ENCODE data around the gene EXOC4.
A peak's percentile ranks its signal among the peaks of the same experiment; 100 is the strongest.

Gene EXOC4

DNA sequence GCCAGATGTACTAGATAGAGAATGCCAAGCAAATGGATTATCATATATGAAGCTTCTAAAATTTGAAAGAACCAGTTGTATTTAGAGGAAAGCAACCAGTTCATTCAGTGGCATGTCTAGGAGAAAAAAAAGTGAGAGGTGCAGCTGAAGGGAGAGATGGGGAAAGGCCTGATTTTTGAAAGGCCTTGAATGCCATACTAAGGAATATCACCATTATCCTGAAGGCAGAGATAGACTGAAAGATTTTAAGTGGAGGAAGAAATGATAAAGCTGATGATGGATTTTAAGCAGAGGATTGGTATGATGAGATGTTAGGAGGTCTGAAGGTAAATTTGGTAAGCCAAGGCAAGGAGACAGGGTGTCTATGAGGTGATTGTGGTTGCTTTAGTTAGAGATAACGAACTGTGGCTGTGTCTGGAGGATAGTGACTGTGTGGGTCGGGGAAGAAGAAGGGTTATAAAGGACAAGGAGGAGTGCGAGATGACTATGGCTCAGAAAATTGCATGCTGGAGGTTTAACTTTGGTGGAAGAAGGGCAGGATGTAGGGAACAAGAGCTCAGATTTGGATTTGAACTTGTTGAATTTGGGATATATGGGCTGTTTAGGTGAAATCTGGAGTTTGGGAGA is 330.8 kb downstream of the EXOC4 start:
- DNase-seq = no peak

DNA sequence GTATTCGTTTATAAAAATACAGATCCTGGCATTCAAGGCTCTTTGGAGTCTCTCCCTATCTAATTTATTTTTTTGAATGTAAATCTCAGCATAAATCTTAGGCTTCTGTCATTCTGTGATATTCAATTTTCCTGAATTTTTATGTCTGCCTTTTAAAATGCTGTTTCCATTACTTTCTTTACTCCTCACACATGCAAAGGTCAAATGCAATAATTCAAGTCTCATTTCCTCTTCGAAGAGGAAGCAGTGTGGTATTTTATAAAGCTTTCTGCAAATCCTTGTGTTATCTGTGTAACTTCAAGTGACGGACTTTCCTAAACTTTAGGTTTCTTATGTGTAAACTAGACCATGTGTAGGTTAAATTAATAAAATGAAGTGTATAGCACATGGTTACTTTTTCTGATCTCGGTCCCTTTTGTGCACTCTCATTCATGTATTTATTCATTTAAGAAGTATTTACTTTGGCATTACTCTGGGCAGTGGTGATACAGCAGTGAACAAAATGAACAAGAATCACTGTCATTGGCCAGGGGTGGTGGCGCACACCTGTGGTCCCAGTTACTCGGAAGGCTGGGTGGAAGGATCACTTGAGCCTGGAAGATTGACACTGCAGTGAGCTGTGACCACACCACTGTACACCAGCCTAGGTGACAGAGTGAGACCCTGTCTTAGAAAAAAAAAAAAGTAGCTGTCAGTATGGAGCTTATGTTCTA is 332.2 kb downstream of the EXOC4 start:
- no peak for DNase-seq

DNA sequence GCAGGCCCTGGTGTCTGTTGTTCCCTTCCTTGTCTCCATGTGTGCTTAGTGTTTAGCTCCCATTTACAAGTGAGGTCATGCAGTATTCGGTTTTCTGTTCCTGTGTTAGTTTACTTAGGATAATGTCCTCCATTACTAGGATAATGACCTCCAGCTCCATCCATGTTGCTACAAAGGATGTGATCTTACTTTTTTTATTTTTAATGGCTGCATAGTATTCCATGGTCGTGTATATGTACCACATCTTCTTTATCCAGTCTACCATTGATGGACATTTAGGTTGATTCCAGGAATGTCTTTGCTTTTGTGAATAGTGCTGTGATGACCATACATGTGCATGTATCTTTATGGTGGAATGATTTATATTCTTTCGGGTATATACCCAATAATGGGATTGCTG is 333.4 kb downstream of the EXOC4 start:
- DNase-seq = no peak

DNA sequence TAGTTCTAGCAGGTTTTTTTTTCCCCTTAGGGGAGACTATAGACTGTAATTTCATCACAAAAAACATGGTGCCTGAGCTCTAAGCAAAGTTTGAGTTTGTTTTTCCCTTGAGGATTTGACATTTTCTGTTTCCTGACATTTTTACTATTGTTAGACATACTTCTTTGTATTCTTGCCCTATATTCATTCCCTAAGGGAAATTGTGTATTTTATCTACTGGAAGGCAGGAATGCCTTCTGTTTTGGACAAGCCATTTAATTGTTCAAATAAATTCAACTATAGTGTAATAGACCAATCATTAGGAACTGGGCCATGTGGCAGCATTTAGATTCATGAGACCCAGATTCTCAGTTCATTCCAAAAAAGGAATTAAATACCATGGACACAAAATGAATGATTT is 335.0 kb downstream of the EXOC4 start:
- DNase-seq = no peak

- no peak for DNase-seq
These were observed 337.9 kb downstream of the EXOC4 start for GRCh38 chr7:133590795-133591194.

DNA sequence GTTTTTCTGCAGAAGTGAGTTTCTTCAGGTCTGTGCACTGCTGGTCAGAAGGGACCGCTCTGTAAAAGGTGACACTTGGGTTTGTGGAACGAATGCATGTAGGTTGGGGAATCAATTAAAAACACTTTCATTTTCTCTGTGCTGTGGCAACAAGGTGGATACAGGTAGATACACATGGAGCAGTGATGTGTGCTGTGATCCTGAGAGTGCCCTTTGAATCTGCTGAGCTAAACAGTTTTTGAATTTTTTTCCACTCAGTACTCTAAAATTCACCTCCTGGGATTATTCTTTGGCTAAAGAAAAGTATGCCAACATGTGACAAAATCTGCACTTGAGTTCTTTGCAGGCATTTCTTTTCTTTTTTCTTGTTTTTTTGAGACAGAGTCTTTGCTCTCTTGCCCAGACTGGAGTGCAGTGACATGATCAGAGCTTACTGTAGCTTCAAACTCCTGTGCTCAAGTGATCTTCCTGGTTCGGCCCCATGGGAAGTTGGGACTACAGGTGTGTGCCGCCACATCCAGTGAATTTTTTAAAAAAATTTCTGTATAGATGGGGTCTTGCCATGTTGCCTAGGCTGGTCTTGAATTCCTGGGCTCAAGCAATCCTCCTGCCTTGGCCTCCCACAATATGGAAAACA is 338.9 kb downstream of the EXOC4 start:
- DNase-seq = no peak

DNA sequence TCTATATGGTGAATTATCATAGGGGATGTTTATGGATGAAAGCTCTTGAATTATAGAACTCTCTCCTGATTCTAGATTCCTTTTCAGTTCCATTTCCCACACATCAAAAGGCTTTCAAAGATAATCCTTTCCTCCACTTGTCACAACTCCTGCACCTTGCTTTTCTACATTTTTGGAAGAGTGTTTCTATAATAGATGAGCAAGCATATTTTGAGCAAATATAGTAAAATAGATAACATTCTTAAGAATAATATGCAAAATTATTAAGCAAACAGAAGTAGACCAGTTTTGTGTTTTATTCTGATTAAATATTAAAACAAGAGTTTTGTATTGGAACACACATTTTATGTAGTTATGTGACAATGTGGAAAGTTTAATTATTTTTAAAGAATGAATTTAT is 340.7 kb downstream of the EXOC4 start:
- DNase-seq = no peak

- no peak for DNase-seq
These were observed 348.7 kb downstream of the EXOC4 start for GRCh38 chr7:133601617-133602016.

- peak; percentile 55 for DNase-seq
These were observed 349.4 kb downstream of the EXOC4 start for GRCh38 chr7:133602291-133602690.

GRCh38 chr7:133606991-133607390 is 354.1 kb downstream of the EXOC4 start:
- DNase-seq = no peak

GRCh38 chr7:133609806-133610205 is 356.9 kb downstream of the EXOC4 start:
- no peak for DNase-seq

DNA sequence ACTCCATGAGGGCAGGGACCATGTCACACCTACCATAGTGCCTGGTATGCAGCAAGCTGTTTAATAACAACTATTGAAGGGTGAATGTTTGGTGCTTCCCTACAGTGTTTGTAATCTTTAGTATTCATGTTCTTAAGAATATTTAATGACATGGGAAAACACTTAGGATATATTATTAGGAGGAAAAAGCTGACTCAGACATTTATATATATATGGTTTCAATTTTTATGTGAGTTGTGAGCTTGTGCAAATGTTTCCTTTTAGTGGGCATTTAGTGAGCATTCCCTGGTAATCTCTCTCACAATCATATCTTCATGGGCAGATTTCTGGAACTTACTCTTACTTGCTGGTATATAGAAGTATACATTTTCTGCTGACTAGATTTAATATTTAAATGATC is 359.1 kb downstream of the EXOC4 start:
- no peak for DNase-seq

DNA sequence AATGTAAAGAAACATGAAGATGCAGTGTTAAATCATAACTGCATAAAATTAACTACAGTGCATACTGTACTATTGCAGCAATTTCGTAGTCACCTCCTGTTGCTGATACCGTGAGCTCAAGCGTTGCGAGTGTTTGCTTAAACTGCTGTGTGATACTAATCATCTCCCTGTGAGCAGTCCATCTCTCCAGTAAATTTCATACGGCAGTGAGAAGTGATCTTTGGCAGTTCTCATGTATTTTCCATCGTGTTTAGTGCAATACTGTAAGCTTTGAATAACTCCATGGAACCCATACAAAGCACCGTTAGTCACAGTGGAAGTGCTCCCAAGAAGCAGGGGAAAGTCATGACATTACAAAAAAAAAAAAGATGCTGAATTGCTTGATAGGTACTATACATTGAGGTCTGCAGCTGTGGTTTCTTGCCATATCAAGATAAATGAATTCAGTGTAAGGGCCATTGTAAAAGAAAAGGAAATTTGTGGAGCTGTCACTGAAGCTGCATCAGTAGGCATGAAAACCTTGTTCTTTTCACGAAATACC is 360.4 kb downstream of the EXOC4 start:
- DNase-seq = no peak

DNA sequence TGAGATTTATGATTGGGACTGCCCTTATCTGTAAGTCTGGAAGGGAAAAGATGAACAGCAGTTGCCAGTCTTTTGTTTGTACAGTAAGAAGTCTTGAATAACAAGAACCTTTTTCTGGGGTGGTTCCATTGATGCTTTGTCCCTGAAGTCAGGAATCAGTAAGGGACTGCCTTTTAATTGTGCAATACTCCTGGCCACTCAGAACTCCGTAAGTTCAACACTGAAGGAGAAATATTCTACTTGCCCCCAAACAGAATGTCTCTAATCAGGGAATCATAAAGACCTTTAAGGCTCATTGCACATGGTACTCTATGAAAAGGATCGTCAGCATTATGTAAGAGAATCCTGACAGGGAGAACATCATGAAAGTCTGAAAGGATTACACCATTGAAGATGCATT is 361.4 kb downstream of the EXOC4 start:
- no peak for DNase-seq

- DNase-seq = no peak
These were observed 366.1 kb downstream of the EXOC4 start for GRCh38 chr7:133618970-133619369.

- DNase-seq = no peak
These were observed 366.6 kb downstream of the EXOC4 start for GRCh38 chr7:133619491-133619890.

DNA sequence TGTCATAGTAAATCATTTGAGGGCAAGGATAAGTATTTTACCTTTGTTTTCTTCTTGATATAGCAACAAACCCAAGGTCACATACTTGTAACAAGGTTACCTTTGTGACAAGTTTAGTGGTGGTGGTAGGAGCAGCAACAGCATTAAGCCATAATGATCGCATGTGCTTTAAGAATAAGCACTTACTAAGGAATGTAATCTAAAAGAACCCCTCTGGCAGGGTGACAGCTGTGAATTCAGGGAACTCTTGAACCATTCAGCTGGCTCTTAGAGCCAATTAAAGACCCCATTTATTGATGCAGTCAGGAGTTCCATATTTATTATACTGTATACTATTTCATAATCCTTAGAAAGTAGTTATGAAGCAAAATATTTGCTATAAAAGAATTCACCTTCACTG is 370.8 kb downstream of the EXOC4 start:
- DNase-seq = peak; percentile 59

- no peak for DNase-seq
These were observed 372.2 kb downstream of the EXOC4 start for GRCh38 chr7:133625046-133625445.

DNA sequence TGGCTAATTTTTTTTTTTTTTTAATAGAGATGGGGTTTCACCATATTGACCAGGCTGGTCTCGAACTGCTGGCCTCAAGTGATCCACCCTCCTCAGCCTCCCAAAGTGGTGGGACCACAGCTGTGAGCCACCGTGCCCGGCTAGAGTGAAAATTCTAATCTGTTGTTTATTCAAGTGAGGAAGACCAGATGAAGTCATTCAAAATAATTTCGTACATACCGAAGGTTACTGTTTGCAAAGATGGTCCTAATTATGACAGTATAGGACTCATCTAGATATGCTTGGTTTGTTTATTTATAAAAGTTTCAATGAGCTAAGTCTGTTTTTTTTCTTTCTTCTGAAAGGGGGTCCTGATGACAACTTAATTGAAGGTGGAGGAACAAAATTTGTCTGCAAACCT is 376.8 kb downstream of the EXOC4 start:
- DNase-seq = no peak

DNA sequence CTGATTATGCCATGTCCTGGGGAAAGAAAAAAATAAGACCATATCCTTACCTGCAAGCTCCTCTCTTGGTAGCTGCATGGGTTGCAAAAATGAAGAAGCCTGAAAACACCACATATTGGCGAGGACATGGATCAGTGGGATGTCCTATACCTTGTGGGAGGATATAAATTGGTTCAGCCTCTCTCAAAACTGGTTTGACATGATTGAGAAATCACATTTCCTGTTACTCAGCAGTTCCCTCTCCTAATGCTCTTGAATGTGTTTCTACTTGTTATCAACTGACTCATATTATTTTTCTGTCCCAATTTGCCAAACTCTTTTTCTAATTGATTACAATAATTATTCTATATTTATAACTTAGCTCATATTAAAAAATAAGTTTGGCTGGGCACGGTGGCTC is 380.2 kb downstream of the EXOC4 start:
- no peak for DNase-seq

DNA sequence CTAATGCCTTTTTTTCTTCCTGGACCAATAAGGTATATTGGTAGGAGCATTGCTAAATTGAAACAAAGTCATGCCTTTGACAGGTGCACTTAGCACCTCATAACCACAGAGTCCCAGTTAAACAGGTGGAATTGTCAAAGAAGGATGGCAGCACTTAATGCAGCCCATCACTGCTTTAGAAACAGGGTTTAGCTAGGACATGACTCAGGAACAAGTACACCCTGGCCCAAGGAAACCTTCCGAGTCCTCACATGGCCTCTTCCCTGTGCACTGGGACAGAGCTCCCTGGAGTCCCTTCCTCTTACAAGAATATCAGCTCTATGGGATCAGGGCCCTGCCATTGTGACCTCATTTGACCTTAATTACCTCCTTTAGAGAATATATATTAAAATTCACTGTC is 382.7 kb downstream of the EXOC4 start:
- no peak for DNase-seq

DNA sequence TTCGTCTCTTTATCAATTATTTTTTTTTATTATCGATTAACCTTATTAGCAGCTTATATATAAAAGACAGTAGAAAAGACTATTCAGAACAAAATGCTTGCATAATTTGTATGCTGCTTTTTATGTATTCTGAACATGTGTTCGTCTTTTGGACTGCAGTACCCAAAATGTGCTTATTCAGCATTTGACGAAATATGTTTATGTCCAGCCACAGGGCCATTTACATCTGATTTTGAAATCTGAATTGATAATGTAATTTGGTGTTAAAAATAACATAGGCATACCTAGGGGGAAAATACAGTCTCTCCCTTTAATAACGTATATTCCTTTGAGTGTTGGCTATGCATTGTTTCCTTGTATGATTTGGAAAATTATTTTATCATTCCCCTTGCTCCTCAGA is 386.0 kb downstream of the EXOC4 start:
- no peak for DNase-seq

GRCh38 chr7:133641436-133641835 is 388.6 kb downstream of the EXOC4 start:
- no peak for DNase-seq

DNA sequence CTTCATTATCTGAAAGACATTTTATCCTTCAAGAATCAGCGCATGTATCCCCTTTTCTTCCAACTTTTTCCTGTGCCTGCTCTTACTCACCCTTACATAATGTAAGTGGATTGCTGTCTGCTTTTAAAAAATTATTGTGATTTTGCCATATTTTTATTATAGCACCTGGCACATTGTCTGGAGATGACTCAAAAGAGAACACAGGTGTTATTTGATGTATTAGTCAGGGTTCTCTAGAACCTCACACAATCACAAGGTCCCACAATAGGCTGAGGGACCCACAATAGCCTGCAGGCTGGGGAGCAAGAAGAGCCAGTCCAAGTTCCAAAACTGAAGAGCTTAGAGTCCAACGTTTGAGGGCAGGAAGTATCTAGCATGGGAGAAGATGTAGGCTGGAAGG is 390.0 kb downstream of the EXOC4 start:
- DNase-seq = no peak
